A172 (cell line): ENCODE results near the gene MISP. TPM values are rescaled to one million over a fixed set of nuclear protein-coding genes. Genes with fewer than 3 reads are reported as not detected.
"Not testable (repeated sequence)": the region's sequence is repeated elsewhere in the genome, so short reads cannot be mapped to it uniquely, and the experiment has no call there.

Experiments used
- DNase-seq: peaks from one replicate; pipeline ENCODE4 v3.0.0-alpha.2; 2015; ENCODE audit warnings: low spot score
- total RNA-seq: library from RNA; depleted of rRNA; stranded (reverse); fragments of >200 nt; shearing (Covaris generic); gene quantifications from 2 replicates; pipeline ENCODE4 v1.2.3, GENCODE V29; 2014

The MISP gene
- total RNA-seq, 1 experiment from 2014 or later, result 58.6 TPM

DNA sequence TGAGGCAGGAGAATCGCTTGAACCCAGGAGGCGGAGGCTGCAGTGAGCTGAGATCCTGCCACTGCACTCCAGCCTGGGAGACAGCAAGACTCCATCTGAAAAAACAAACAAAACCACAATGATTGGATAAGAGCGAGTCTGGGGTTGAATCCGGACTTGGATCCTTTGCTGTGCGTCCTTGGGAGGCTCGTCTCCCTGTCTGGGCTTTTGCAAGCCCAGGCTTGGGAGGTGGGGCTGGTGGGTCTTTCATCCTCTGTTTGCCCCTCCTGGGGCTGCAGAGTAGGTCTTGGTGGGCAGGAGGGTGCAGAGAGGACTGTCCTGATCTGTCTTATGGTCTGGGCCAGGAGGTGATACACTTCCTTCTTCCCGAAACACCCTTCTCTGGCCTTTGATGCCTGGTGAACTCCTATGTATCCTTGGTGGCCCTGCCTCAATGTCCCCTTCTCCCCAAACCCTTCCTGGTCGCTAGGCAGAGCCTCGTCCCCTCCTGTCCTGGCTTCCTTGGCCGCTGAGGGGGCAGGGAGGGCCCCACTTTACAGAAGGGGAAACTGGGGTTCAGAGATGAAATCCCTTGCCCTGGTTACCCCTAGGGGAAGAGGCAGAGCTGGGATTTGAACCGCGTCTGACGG, 25.3 kb upstream of the MISP start:
- DNase-seq, result no peak

- no peak for DNase-seq
These were observed 23.6 kb upstream of the MISP start for GRCh38 chr19:726993-727956.

- DNase-seq, result no peak
These were observed 22.9 kb upstream of the MISP start for GRCh38 chr19:728011-728410.

DNA sequence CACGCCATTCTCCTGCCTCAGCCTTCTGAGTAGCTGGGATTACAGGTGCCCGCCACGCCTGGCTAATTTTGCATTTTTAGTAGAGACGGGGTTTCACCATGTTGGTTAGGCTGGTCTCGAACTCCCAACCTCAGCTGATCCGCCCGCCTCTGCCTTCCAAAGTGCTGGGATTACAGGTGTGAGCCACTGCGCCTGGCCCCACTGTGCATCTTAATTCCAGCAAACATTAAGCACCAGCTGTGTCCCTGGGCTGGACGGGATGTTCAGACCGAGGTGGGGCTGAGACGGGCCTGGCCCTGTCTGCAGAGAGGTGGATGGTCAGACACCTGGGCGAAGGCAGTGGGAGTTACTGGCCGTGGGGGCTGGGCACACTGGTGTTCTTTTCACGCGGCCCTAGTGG, 21.3 kb upstream of the MISP start:
- DNase-seq, result not testable (repeated sequence)

GRCh38 chr19:729965-730668, 20.8 kb upstream of the MISP start:
- no peak for DNase-seq

DNA sequence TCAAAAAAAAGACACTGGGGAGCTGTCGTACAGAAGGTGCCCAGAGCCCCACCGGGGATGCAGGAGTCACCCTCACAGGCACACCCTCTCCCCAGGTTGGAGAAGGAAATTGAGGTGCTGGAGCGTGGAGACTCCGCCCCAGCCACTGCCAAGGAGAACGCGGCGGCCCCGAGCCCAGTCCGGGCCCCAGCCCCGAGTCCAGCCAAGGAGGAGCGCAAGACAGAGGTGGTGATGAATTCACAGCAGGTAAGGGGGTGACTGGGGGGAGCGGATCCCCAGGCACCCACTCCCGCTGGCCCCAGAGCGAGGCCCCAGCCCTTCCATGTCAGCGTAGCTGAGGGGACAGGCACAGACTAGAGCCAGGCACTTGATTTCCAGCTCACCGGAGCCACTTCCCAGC, 19.9 kb upstream of the MISP start:
- no peak for DNase-seq

DNA sequence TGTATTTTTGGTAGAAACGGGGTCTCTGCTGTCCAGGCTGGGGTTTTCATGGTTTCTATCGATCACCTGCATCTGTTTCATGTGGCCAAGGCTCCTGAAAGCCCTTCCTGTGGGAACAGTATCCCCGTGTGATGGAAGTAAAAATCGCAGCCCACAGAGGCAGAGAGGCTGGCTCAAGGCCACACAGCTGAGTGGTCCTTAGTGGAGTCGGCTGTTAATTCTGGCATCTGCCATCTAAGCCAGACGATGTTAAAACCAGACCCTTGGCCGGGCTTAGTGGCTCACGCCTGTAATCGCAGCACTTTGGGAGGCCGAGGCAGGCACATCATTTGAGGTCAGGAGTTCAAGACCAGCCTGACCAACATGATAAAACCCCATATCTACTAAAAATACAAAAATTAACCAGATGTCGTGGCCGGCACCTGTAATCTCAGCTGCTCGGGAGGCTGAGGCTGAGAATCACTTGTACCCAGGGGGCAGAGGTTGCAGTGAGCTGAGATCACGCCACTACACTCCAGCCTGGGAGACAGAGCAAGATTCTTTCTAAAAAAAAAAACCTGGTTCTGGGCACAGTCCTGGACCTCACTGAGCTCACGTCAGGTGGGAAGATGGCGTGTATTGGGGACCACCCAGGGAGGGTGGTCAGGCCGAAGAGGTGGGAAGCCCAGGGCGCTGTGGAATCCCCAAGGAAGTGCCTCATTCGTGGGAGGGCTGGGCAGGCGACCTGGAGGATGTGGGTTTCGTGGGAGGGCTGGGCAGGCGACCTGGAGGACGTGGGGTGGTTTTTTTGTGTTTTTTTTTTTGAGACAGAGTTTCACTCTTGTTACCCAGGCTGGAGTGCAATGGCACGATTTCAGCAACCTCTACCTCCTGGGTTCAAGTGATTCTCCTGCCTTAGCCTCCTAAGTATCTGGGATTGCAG, 18.5 kb upstream of the MISP start:
- no peak for DNase-seq

- no peak for DNase-seq
These were observed 16.2 kb upstream of the MISP start for GRCh38 chr19:734716-735115.

GRCh38 chr19:736125-736524, 14.8 kb upstream of the MISP start:
- no peak for DNase-seq

DNA sequence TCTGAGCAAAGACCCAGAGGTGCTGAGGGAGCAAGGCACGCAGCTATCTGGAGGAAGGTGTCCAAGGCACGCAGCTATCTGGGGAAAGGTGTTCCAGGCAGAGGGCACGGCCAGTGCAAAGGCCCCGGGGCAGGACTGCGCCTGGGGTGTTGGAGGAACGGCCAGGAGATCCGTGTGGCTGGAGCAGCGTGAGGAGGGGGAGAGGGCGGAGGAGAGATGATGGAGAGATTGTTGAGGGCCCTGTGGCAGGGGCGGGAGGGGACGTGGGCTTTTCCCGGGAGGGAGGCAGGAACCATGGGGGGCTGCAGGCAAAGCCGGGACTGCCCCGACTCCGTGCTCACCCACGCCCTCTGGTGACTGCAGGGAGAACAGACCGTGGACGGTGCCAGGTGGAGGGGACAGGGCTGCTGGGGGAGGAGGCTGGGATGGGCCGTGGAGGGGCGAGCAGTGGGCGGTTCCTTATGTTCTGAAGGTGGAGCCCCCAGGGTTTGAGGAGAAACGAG, 13.3 kb upstream of the MISP start:
- DNase-seq, result no peak

DNA sequence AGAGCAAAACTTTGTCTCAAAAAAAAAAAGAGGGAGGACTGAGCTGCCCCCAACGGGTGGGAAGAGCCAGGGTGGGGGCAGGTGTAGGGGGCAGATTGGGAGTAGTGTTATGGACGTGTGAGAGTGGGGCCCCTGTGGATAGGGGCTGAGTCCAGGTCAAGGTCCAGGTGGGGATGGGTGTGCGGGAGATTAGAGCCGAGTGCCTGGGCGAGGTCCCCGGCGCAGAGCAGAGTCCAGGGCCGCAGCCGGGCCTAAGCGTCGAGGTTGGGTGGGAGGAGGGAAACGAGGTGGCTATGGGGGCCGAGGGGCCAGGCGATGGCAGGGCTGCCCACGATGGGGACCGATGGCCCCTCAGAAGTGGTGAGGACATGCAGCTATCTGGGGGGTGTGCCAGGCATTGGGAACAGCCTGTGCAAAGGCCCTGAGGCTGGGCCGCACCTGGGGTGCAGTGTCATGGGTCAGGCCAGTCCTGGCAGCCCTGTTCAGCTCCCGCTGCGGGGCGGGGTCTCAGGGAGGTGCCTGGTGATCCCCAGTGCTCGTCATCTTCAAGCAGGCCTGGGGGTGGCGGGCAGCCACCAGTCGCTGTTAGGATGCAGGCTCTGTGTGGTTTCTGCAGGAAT, 12.3 kb upstream of the MISP start:
- DNase-seq, result no peak

DNA sequence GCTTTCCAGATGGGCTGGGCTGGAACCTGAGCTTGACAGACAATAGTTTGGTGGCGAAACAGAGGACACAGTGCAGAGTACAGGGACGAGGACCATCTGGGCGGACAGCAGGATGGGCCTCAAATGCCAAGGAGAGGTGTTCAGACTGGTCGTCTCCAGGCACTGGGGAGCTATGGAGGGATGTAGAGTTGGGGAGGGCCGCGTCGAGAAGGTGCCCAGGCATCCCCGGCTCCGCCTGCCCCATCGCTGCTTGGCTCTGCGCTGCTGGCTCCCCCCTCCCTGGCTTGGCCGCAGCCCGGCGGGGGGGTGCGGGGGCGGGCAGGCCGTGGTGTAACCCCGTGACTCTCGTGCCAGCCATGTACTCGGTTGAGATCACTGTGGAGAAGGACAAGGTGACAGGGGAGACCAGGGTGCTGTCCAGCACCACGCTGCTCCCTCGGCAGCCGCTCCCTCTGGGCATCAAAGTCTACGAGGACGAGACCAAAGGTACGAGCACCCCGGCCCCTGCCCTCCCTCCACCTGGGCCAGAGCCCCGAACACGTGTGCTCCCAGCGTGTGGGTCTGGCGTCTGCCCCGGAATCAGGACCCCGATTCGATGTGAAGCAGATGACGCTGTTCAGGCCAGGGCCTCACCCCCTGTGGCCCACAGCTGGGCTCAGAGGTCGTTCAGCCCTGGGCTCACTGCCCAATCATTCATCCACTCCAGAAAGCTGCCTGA, 10.8 kb upstream of the MISP start:
- no peak for DNase-seq

GRCh38 chr19:740816-741505, 10.0 kb upstream of the MISP start:
- DNase-seq, result not testable (repeated sequence)

DNA sequence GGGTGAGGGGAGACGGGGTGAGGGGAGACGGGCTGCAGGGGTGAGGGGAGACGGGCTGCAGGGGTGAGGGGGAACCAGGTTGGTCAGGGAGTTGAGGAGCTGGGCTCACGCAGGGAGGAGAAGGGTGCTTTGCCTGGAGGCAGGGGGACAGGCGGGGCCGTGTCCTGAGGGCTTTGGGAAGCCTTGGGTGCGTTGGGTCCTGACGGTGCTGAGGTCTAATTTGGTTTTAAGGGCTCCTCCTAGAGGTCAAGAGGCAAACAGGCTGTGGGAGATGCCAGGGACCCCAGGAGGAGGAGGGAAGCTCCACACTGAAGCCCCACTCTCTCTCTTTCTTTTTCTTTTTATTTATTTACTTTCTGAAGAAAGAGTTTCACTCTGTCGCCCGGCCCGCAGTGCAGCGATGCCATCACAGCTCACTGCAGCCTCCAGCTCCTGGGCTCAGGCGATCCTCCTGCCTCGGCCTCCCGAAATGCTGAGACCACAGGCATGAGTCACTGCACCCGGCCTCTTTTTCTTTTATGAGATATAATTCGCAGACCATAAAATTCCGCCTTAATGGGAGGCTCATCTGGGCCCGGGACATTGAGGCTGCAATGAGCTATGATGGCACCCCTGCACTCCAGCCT, 9.3 kb upstream of the MISP start:
- DNase-seq, result no peak

GRCh38 chr19:742540-743075, 8.3 kb upstream of the MISP start:
- no peak for DNase-seq

DNA sequence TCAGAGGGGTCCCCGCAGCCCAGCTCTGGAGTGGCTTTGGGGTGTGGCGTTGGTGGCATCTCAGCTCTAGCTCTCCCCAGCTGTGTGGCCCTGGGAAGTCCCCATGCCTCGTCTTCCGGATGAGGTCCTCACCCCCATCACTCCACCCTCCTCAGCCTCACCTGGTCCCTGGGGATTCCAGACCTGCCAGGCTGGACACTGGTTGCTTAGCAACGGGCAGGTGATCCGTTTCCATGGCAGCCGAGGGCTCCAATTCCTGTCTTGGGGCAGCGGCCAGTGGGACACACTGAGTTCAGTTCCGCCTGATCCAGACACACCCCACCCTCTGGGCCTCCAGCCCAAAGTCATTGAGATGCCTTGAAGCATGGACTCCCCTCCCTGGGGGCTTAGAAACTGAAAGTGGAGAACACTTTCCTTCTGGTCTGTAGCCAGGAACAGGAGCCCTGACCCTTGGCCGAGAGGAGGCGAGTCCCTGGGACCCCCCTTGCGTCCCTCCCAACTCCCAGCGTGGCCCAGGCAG, 7.7 kb upstream of the MISP start:
- DNase-seq, result no peak

- not testable (repeated sequence) for DNase-seq
These were observed 5.8 kb upstream of the MISP start for GRCh38 chr19:745138-745537.

DNA sequence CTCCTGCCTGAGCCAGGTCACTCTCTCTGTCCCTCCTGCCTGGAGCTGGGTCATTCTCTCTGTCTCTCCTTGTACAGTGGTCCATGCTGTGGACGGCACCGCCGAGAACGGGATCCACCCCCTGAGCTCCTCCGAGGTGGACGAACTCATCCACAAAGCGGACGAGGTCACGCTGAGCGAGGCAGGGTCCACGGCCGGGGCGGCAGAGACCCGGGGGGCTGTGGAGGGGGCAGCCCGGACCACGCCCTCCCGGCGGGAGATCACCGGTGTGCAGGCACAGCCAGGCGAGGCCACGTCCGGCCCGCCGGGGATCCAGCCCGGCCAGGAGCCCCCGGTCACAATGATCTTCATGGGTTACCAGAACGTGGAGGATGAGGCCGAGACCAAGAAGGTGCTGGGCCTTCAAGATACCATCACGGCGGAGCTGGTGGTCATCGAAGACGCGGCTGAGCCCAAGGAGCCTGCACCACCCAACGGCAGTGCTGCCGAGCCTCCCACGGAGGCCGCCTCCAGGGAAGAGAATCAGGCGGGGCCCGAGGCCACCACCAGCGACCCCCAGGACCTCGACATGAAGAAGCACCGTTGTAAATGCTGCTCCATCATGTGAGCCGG, 4.6 kb upstream of the MISP start:
- no peak for DNase-seq
